HEK293 (cell line): ENCODE results near the gene CFAP46.

ENCODE experiments used
- CTCF ChIA-PET: fragments of 350-600 bp; formaldehyde crosslinking; extraction: SDS; loops from one replicate; lab custom pipeline; 2021; ENCODE audit warnings: antibody characterized with exemption; lab: Yijun Ruan, JAX
- POLR2A ChIA-PET: fragments of 300-600 bp; formaldehyde crosslinking; extraction: SDS; loops from one replicate; lab custom pipeline; 2020; ENCODE audit warnings: antibody characterized with exemption, inconsistent platforms; lab: Yijun Ruan, JAX
- H3K27ac ChIP-seq: fragments of 200-500 bp; sonication (Bioruptor generic); 2 replicates; pipeline ENCODE4 v1.5.1; 2014; ENCODE audit warnings: low read depth, low read length, control low read depth, inconsistent platforms; ENCODE audit errors: extremely low read depth
- H3K36me3 ChIP-seq, 2 experiments: fragments of 200-500 bp in 1 of 2; sonication (Bioruptor generic) in 1 of 2; 1 replicate in 1 of 2; 2 replicates in 1 of 2; pipeline ENCODE4 v1.5.1; 2014 to 2017; ENCODE audit warnings: inconsistent platforms in 2 of 2, low read length in 2 of 2; ENCODE audit not compliant: control insufficient read depth in 2 of 2, insufficient read depth in 1 of 2
- H3K4me1 ChIP-seq: fragments of 200-500 bp; sonication (Bioruptor generic); 2 replicates; pipeline ENCODE4 v1.5.1; 2014; ENCODE audit warnings: mild to moderate bottlenecking, low read length, inconsistent platforms; ENCODE audit not compliant: control insufficient read depth, insufficient read depth
- H3K4me3 ChIP-seq: 2 replicates; pipeline ENCODE4 v1.5.1; 2011; ENCODE audit warnings: low read depth, mild to moderate bottlenecking, control low read depth, low read length, moderate library complexity
- H3K9me3 ChIP-seq: fragments of 200-500 bp; sonication (Bioruptor generic); 2 replicates; pipeline ENCODE4 v1.5.1; 2014; ENCODE audit warnings: low read depth, low read length, inconsistent platforms; ENCODE audit not compliant: control insufficient read depth, insufficient read depth
- GLI4 ChIP-seq: fragments of 450-650 bp; formaldehyde crosslinking; IDR thresholded peaks from 2 replicates; pipeline ENCODE4 v1.5.1; 2016; ENCODE audit warnings: missing biosample characterization, missing genetic modification characterization
- HIC1 ChIP-seq: fragments of 450-650 bp; formaldehyde crosslinking; IDR thresholded peaks from 2 replicates; pipeline ENCODE4 v1.5.1; 2016; ENCODE audit warnings: missing biosample characterization, missing genetic modification characterization
- KLF1 ChIP-seq: fragments of 450-650 bp; formaldehyde crosslinking; IDR thresholded peaks from 2 replicates; pipeline ENCODE4 v1.5.1; 2016; ENCODE audit warnings: missing biosample characterization, missing genetic modification characterization
- ZNF157 ChIP-seq: fragments of 450-650 bp; formaldehyde crosslinking; IDR thresholded peaks from 2 replicates; pipeline ENCODE4 v1.5.1; 2016; ENCODE audit warnings: missing biosample characterization, missing genetic modification characterization
- ZNF175 ChIP-seq: fragments of 450-650 bp; formaldehyde crosslinking; IDR thresholded peaks from 2 replicates; pipeline ENCODE4 v1.5.1; 2016; ENCODE audit warnings: missing biosample characterization, missing genetic modification characterization
- ZNF18 ChIP-seq: fragments of 450-650 bp; formaldehyde crosslinking; IDR thresholded peaks from 2 replicates; pipeline ENCODE4 v1.5.1; 2016; ENCODE audit warnings: missing biosample characterization, missing genetic modification characterization
- ZNF280C ChIP-seq: fragments of 450-650 bp; formaldehyde crosslinking; IDR thresholded peaks from 2 replicates; pipeline ENCODE4 v1.5.1; 2016; ENCODE audit warnings: missing biosample characterization, missing genetic modification characterization
- ZNF473 ChIP-seq: fragments of 450-650 bp; formaldehyde crosslinking; IDR thresholded peaks from 2 replicates; pipeline ENCODE4 v1.5.1; 2017; ENCODE audit warnings: missing biosample characterization, missing genetic modification characterization
- ZNF555 ChIP-seq: fragments of 450-650 bp; formaldehyde crosslinking; conservative IDR thresholded peaks from 2 replicates; pipeline ENCODE4 v1.5.1; 2017; ENCODE audit warnings: missing biosample characterization, mild to moderate bottlenecking, missing genetic modification characterization, inconsistent platforms
- ZNF580 ChIP-seq: fragments of 450-650 bp; formaldehyde crosslinking; IDR thresholded peaks from 2 replicates; pipeline ENCODE4 v1.5.1; 2016; ENCODE audit warnings: missing biosample characterization, missing genetic modification characterization
- ZNF585B ChIP-seq: fragments of 450-650 bp; formaldehyde crosslinking; IDR thresholded peaks from 2 replicates; pipeline ENCODE4 v1.5.1; 2016; ENCODE audit warnings: missing biosample characterization, missing genetic modification characterization
- ZNF768 ChIP-seq: fragments of 450-650 bp; formaldehyde crosslinking; IDR thresholded peaks from 2 replicates; pipeline ENCODE4 v1.5.1; 2018; ENCODE audit warnings: missing biosample characterization, mild to moderate bottlenecking, missing genetic modification characterization
- ZNF791 ChIP-seq: fragments of 450-650 bp; formaldehyde crosslinking; IDR thresholded peaks from 2 replicates; pipeline ENCODE4 v1.5.1; 2016; ENCODE audit warnings: missing biosample characterization, missing genetic modification characterization
- ZSCAN18 ChIP-seq: fragments of 450-650 bp; formaldehyde crosslinking; IDR thresholded peaks from 2 replicates; pipeline ENCODE4 v1.5.1; 2016; ENCODE audit warnings: missing biosample characterization, missing genetic modification characterization
- TF ChIP-seq, protein P1 (sequence below): fragments of 450-650 bp; formaldehyde crosslinking; IDR thresholded peaks from 2 replicates; pipeline ENCODE4 v1.5.1; 2016; ENCODE audit warnings: missing biosample characterization, missing genetic modification characterization
- TF ChIP-seq, protein P2 (sequence below): fragments of 450-650 bp; formaldehyde crosslinking; IDR thresholded peaks from 2 replicates; pipeline ENCODE4 v1.5.1; 2016; ENCODE audit warnings: missing biosample characterization, missing genetic modification characterization, borderline replicate concordance

CFAP46 gene

DNA sequence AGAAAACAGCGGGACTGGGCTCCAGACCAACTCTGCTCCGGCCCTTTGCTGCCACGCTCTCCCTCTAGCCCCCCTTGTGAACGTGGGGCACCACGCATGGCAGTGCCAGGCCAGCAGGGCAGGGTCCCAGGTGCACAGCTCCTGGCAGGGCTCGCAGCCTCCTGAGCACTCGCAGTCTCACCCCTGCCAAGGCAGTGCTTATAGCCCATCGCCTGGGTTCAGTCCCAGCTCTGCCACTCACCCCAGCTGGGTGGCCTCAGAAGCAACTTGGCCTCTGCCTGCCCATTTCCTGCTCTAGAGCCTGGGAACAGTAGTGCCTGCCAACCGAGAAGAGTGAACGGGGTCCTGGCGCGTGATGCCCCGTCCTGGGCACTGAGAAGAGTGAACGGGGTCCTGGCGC is 36.3 kb downstream of the CFAP46 start:
- H3K9me3 ChIP-seq, result no peaks in the 10 kb centered on the region
- POLR2A ChIA-PET, result no interaction called here
- no peak for TF ChIP-seq ZNF157 (tag by site-specific recombination)
- 0 out of 2 replicates have a peak, but pooled peaks have one; percentile 16 for TF ChIP-seq HIC1 (tag by site-specific recombination)
- TF ChIP-seq, all 188 proteins: peak for 1
- no peaks in the 10 kb centered on the region for H3K4me1 ChIP-seq
- H3K36me3 ChIP-seq, result no peaks in the 10 kb centered on the region
- no peak overlapping the region for H3K27ac ChIP-seq
- no peak overlapping the region for H3K4me3 ChIP-seq
- CTCF ChIA-PET, result interaction anchor here (5.2 kb wide), 1 partner anchor 218 kb away, joined by 31 read pairs; no protein-coding TSS in a partner anchor

GRCh38 chr10:132905661-132906060 is 36.7 kb downstream of the CFAP46 start:
- CTCF ChIA-PET, result interaction anchor here (0.6 to 5.2 kb wide), 5 partner anchors 23 to 452 kb away, joined by 3 to 31 read pairs (median 3); no protein-coding TSS in a partner anchor
- no peaks in the 10 kb centered on the region for H3K4me1 ChIP-seq
- no peaks in the 10 kb centered on the region for H3K36me3 ChIP-seq
- POLR2A ChIA-PET, result no interaction called here
- no peak overlapping the region for H3K4me3 ChIP-seq
- H3K9me3 ChIP-seq, result no peaks in the 10 kb centered on the region
- H3K27ac ChIP-seq, result no peak overlapping the region
- TF ChIP-seq ZNF280C (tag by site-specific recombination), result no peak
- TF ChIP-seq ZNF473 (tag by site-specific recombination), result no peak
- no peak for TF ChIP-seq KLF1 (tag by site-specific recombination)
- TF ChIP-seq ZNF580 (tag by site-specific recombination), result no peak
- TF ChIP-seq ZSCAN18 (tag by site-specific recombination), result no peak
- no peak for TF ChIP-seq ZNF791 (tag by site-specific recombination)
- no peak for TF ChIP-seq ZNF18
- TF ChIP-seq ZNF585B (tag by site-specific recombination), result no peak
- no peak for TF ChIP-seq ZNF555
- TF ChIP-seq, protein P1, sequence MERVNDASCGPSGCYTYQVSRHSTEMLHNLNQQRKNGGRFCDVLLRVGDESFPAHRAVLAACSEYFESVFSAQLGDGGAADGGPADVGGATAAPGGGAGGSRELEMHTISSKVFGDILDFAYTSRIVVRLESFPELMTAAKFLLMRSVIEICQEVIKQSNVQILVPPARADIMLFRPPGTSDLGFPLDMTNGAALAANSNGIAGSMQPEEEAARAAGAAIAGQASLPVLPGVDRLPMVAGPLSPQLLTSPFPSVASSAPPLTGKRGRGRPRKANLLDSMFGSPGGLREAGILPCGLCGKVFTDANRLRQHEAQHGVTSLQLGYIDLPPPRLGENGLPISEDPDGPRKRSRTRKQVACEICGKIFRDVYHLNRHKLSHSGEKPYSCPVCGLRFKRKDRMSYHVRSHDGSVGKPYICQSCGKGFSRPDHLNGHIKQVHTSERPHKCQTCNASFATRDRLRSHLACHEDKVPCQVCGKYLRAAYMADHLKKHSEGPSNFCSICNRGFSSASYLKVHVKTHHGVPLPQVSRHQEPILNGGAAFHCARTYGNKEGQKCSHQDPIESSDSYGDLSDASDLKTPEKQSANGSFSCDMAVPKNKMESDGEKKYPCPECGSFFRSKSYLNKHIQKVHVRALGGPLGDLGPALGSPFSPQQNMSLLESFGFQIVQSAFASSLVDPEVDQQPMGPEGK (tag by site-specific recombination), result no peak
- TF ChIP-seq ZNF768, result no peak
- TF ChIP-seq, protein P2, sequence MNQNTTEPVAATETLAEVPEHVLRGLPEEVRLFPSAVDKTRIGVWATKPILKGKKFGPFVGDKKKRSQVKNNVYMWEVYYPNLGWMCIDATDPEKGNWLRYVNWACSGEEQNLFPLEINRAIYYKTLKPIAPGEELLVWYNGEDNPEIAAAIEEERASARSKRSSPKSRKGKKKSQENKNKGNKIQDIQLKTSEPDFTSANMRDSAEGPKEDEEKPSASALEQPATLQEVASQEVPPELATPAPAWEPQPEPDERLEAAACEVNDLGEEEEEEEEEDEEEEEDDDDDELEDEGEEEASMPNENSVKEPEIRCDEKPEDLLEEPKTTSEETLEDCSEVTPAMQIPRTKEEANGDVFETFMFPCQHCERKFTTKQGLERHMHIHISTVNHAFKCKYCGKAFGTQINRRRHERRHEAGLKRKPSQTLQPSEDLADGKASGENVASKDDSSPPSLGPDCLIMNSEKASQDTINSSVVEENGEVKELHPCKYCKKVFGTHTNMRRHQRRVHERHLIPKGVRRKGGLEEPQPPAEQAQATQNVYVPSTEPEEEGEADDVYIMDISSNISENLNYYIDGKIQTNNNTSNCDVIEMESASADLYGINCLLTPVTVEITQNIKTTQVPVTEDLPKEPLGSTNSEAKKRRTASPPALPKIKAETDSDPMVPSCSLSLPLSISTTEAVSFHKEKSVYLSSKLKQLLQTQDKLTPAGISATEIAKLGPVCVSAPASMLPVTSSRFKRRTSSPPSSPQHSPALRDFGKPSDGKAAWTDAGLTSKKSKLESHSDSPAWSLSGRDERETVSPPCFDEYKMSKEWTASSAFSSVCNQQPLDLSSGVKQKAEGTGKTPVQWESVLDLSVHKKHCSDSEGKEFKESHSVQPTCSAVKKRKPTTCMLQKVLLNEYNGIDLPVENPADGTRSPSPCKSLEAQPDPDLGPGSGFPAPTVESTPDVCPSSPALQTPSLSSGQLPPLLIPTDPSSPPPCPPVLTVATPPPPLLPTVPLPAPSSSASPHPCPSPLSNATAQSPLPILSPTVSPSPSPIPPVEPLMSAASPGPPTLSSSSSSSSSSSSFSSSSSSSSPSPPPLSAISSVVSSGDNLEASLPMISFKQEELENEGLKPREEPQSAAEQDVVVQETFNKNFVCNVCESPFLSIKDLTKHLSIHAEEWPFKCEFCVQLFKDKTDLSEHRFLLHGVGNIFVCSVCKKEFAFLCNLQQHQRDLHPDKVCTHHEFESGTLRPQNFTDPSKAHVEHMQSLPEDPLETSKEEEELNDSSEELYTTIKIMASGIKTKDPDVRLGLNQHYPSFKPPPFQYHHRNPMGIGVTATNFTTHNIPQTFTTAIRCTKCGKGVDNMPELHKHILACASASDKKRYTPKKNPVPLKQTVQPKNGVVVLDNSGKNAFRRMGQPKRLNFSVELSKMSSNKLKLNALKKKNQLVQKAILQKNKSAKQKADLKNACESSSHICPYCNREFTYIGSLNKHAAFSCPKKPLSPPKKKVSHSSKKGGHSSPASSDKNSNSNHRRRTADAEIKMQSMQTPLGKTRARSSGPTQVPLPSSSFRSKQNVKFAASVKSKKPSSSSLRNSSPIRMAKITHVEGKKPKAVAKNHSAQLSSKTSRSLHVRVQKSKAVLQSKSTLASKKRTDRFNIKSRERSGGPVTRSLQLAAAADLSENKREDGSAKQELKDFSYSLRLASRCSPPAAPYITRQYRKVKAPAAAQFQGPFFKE (tag by site-specific recombination), result no peak
- TF ChIP-seq GLI4 (tag by site-specific recombination), result no peak
- TF ChIP-seq ZNF175 (tag by site-specific recombination), result no peak
